ENCODE results near the gene TMEM87B. TPM values are rescaled to one million over a fixed set of nuclear protein-coding genes. Genes with fewer than 3 reads are reported as not detected.

The TMEM87B gene
- total and polyA plus RNA-seq, 12 donors, result 8.9 to 37.5 (median 29.1) TPM

GRCh38 chr2:112140205-112140802, 85.2 kb downstream of the TMEM87B start:
- no peak for TF ChIP-seq POLR2A (IDR thresholded peaks at IDR 0.05)
- TF ChIP-seq, protein P1, sequence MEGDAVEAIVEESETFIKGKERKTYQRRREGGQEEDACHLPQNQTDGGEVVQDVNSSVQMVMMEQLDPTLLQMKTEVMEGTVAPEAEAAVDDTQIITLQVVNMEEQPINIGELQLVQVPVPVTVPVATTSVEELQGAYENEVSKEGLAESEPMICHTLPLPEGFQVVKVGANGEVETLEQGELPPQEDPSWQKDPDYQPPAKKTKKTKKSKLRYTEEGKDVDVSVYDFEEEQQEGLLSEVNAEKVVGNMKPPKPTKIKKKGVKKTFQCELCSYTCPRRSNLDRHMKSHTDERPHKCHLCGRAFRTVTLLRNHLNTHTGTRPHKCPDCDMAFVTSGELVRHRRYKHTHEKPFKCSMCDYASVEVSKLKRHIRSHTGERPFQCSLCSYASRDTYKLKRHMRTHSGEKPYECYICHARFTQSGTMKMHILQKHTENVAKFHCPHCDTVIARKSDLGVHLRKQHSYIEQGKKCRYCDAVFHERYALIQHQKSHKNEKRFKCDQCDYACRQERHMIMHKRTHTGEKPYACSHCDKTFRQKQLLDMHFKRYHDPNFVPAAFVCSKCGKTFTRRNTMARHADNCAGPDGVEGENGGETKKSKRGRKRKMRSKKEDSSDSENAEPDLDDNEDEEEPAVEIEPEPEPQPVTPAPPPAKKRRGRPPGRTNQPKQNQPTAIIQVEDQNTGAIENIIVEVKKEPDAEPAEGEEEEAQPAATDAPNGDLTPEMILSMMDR (IDR thresholded peaks at IDR 0.05), result no peak
- no peaks in the 10 kb centered on the region for H3K27me3 ChIP-seq
- no peak overlapping the region for H3K4me3 ChIP-seq
- H3K27ac ChIP-seq, result peak overlapping the region in 1 of 5 donors; percentile 40
- no peaks in the 10 kb centered on the region for H3K9me3 ChIP-seq (replicated peaks in 1 of 3)
- peak in 2 of 7 donors; percentile 28 to 49 for DNase-seq
- no peaks in the 10 kb centered on the region for H3K36me3 ChIP-seq (replicated peaks in 1 of 2)
- no peaks in the 10 kb centered on the region for H3K4me1 ChIP-seq (replicated peaks in 1 of 2)
- WGBS, 4 donors, result 18 to 39% (median 26%) methylated on average over 23 to 30 of the region's 30 CpGs
- intact Hi-C loops (cut with DNase I), result no loop called here

- Histone ChIP-seq H3K27ac (no peak overlapping the region), H3K36me3 (replicated peaks in 1 of 2) (no peaks in the 10 kb centered on the region), H3K27me3 (no peaks in the 10 kb centered on the region), H3K4me3 (no peak overlapping the region), H3K4me1 (replicated peaks in 1 of 2) (no peaks in the 10 kb centered on the region), H3K9me3 (replicated peaks in 1 of 3) (no peaks in the 10 kb centered on the region)
- DNase-seq, result peak in 1 of 7 donors; percentile 37
- TF ChIP-seq POLR2A (IDR thresholded peaks at IDR 0.05), result no peak
- TF ChIP-seq, protein P1 (IDR thresholded peaks at IDR 0.05), result no peak
- intact Hi-C loops (cut with DNase I), result no loop called here
- 90 to 94% (median 91%) methylated on average over 17 to 20 of the region's 20 CpGs for WGBS, 4 donors
These were observed 86.0 kb downstream of the TMEM87B start for GRCh38 chr2:112140899-112141625.

GRCh38 chr2:112141626-112142007, 86.5 kb downstream of the TMEM87B start:
- intact Hi-C loops (cut with DNase I), result no loop called here

GRCh38 chr2:112142525-112143078, 87.5 kb downstream of the TMEM87B start:
- Histone ChIP-seq H3K9me3 (replicated peaks in 1 of 3) (no peaks in the 10 kb centered on the region), H3K4me1 (replicated peaks in 1 of 2) (no peaks in the 10 kb centered on the region), H3K27me3 (no peaks in the 10 kb centered on the region), H3K27ac (no peak overlapping the region), H3K4me3 (no peak overlapping the region), H3K36me3 (replicated peaks in 1 of 2) (no peaks in the 10 kb centered on the region)
- WGBS, 4 donors, result 89 to 94% (median 92%) methylated on average over 8 of the region's 8 CpGs
- peak in 1 of 7 donors; percentile 37 for DNase-seq
- TF ChIP-seq, protein P1 (IDR thresholded peaks at IDR 0.05), result no peak
- no peak for TF ChIP-seq POLR2A (IDR thresholded peaks at IDR 0.05)
- intact Hi-C loops (cut with DNase I), result no loop called here

More at GRCh38 chr2:112141626-112142007, 86.5 kb downstream of the TMEM87B start:
- no peaks in the 10 kb centered on the region for H3K27me3 ChIP-seq
- 84 to 96% (median 91%) methylated on average over 4 to 7 of the region's 7 CpGs for WGBS, 4 donors
- no peaks in the 10 kb centered on the region for H3K4me1 ChIP-seq (replicated peaks in 1 of 2)
- no peak overlapping the region for H3K4me3 ChIP-seq
- peak in 1 of 7 donors; percentile 25 for DNase-seq
- TF ChIP-seq POLR2A (IDR thresholded peaks at IDR 0.05), result no peak
- no peaks in the 10 kb centered on the region for H3K9me3 ChIP-seq (replicated peaks in 1 of 3)
- no peak overlapping the region for H3K27ac ChIP-seq
- H3K36me3 ChIP-seq (replicated peaks in 1 of 2), result no peaks in the 10 kb centered on the region

Data from adrenal gland (tissue), 12 donors.